ENCODE measurements around the gene SMIM14. TPM values are rescaled to one million over a fixed set of nuclear protein-coding genes. Genes with fewer than 3 reads are reported as not detected.
A peak's percentile ranks its signal among the peaks of the same experiment; 100 is the strongest.

The SMIM14 gene
- total RNA-seq, 1 donor from 2014 or later, result 42.6 TPM

- H3K27ac Mint-ChIP-seq (ENCODE audit: unreplicated experiment), result peak overlapping the region; percentile 74
- H3K4me1 Mint-ChIP-seq (ENCODE audit: low read depth), result peaks cover 49% of the 10 kb centered on the region
- TF ChIP-seq CTCF (IDR thresholded peaks at IDR 0.05), result no peak
- H3K4me3 Mint-ChIP-seq (ENCODE audit: unreplicated experiment), result peak overlapping the region; percentile 8
- H3K27me3 Mint-ChIP-seq (ENCODE audit: low read depth), result no peaks in the 10 kb centered on the region
- peaks cover 12% of the 10 kb centered on the region for H3K36me3 Mint-ChIP-seq (ENCODE audit: low read depth)
- peaks cover 5% of the 10 kb centered on the region for H3K9me3 Mint-ChIP-seq (ENCODE audit: low read depth)
- no peak for DNase-seq (ENCODE audit: low spot score)
Observed at GRCh38 chr4:39609454-39609931, 29.2 kb downstream of the SMIM14 start.

GRCh38 chr4:39608451-39608850 is 30.2 kb downstream of the SMIM14 start:
- Mint-ChIP-seq H3K9me3 (ENCODE audit: low read depth) (peaks cover 5% of the 10 kb centered on the region), H3K4me1 (ENCODE audit: low read depth) (peaks cover 39% of the 10 kb centered on the region), H3K27ac (ENCODE audit: unreplicated experiment) (peak overlapping the region; percentile 18), H3K27me3 (ENCODE audit: low read depth) (no peaks in the 10 kb centered on the region), H3K36me3 (ENCODE audit: low read depth) (peaks cover 13% of the 10 kb centered on the region), H3K4me3 (ENCODE audit: unreplicated experiment) (no peak overlapping the region)
- DNase-seq (ENCODE audit: low spot score), result no peak
- no peak for TF ChIP-seq CTCF (IDR thresholded peaks at IDR 0.05)

- H3K27ac Mint-ChIP-seq (ENCODE audit: unreplicated experiment), result no peak overlapping the region
- no peak for DNase-seq (ENCODE audit: low spot score)
- H3K4me1 Mint-ChIP-seq (ENCODE audit: low read depth), result peaks cover 22% of the 10 kb centered on the region
- H3K9me3 Mint-ChIP-seq (ENCODE audit: low read depth), result peaks cover 5% of the 10 kb centered on the region
- H3K27me3 Mint-ChIP-seq (ENCODE audit: low read depth), result no peaks in the 10 kb centered on the region
- H3K4me3 Mint-ChIP-seq (ENCODE audit: unreplicated experiment), result no peak overlapping the region
- peaks cover 18% of the 10 kb centered on the region for H3K36me3 Mint-ChIP-seq (ENCODE audit: low read depth)
- TF ChIP-seq CTCF (IDR thresholded peaks at IDR 0.05), result no peak
Observed at GRCh38 chr4:39606747-39607146, 31.9 kb downstream of the SMIM14 start.

- peaks cover 2% of the 10 kb centered on the region for H3K9me3 Mint-ChIP-seq (ENCODE audit: low read depth)
Observed at GRCh38 chr4:39597695-39598381, 40.8 kb downstream of the SMIM14 start.

GRCh38 chr4:39596971-39597370 is 41.7 kb downstream of the SMIM14 start:
- Mint-ChIP-seq H3K9me3 (ENCODE audit: low read depth) (peaks cover 2% of the 10 kb centered on the region), H3K4me1 (ENCODE audit: low read depth) (peaks cover 20% of the 10 kb centered on the region), H3K27me3 (ENCODE audit: low read depth) (no peaks in the 10 kb centered on the region), H3K4me3 (ENCODE audit: unreplicated experiment) (no peak overlapping the region), H3K36me3 (ENCODE audit: low read depth) (peaks cover 18% of the 10 kb centered on the region), H3K27ac (ENCODE audit: unreplicated experiment) (no peak overlapping the region)
- DNase-seq (ENCODE audit: low spot score), result no peak
- TF ChIP-seq CTCF (IDR thresholded peaks at IDR 0.05), result no peak

More at GRCh38 chr4:39597695-39598381, 40.8 kb downstream of the SMIM14 start:
- no peak for TF ChIP-seq CTCF (IDR thresholded peaks at IDR 0.05)
- Mint-ChIP-seq H3K27me3 (ENCODE audit: low read depth) (no peaks in the 10 kb centered on the region), H3K4me3 (ENCODE audit: unreplicated experiment) (no peak overlapping the region), H3K4me1 (ENCODE audit: low read depth) (peaks cover 20% of the 10 kb centered on the region), H3K27ac (ENCODE audit: unreplicated experiment) (peak overlapping the region; percentile 52), H3K36me3 (ENCODE audit: low read depth) (peaks cover 20% of the 10 kb centered on the region)
- no peak for DNase-seq (ENCODE audit: low spot score)
